GM18526 (cell line): ENCODE data around the gene ADGRV1.

Experiments used
- POLR2A ChIP-seq: IDR thresholded peaks from 3 replicates; pipeline ENCODE4 v1.6.1; 2011; ENCODE audit not compliant: insufficient read length; ENCODE audit errors: extremely low read depth

Gene ADGRV1

GRCh38 chr5:90916947-90917800 lies 358.6 kb downstream of the ADGRV1 start:
- no peak for TF ChIP-seq POLR2A

- no peak for TF ChIP-seq POLR2A
Observed at GRCh38 chr5:90917928-90918668, 359.5 kb downstream of the ADGRV1 start.

GRCh38 chr5:90921418-90921973 lies 362.9 kb downstream of the ADGRV1 start:
- no peak for TF ChIP-seq POLR2A

DNA sequence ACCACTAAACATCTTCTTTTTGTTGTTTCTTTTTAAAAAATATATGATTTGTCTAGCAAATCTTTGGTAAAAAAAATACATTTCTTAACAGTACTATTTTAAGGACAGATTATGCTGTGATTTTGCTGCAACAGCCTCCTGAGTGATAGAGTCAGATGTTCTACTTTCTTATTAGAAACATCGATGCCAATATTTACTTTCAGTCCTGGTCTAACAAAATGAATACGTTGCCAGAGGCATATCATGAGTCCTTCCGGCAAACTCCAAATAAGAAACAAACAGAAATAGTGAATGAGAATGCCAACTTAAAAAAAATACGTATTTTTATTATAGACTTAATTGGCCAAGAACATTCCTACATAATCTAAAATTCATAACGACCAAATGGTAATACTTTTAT lies 371.5 kb downstream of the ADGRV1 start:
- no peak for TF ChIP-seq POLR2A

DNA sequence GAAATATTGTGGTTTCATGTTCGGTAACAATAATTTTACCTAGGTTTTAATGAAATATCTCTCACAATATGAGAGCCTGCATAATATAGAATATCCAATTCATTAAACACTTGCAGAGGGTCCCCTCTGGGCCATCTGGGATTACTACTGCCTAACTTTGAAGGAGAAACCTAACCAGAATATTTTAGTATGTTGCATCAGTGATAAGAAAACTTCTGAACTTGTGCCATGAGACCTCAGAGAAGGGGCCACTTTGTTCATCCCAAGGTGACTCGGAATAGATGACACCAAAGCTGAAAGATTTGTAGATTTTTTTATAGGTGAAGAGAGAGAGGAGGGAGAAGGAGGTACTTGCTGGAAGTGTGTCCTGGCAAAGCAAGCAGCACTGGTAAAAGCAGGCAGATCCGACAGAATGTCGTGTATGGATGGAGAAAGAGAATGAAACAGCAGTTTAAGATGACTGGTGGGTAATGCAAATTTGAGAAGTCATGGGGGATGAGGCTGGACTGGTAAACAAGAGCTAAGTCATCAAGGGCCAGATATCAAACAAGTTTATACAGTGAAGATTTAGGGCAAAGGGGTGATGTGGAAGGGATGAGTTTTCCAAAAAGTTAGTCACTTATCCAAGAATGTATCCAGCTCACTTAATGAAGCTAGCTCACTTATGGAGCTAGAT lies 372.3 kb downstream of the ADGRV1 start:
- TF ChIP-seq POLR2A = no peak

GRCh38 chr5:90932052-90932699 lies 373.6 kb downstream of the ADGRV1 start:
- TF ChIP-seq POLR2A = no peak

DNA sequence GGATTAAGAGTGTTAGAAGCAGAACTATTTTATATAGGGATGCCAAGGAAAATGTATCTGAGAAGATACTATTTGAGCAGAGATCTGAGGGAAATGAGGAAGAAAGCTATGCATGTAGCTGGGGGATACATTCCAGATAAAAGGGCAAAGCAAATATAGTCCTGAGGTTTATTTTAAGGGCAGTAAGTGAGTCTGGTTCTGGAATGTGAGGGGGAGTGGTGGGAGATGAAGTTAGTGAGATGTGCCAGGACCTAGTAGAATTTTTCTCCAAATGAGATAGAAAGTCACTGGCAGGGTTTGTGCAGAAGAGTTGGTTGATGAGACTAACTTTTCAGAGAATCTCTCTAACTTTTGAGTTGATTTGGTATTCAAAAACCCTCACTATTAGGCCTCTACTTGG lies 374.7 kb downstream of the ADGRV1 start:
- no peak for TF ChIP-seq POLR2A

DNA sequence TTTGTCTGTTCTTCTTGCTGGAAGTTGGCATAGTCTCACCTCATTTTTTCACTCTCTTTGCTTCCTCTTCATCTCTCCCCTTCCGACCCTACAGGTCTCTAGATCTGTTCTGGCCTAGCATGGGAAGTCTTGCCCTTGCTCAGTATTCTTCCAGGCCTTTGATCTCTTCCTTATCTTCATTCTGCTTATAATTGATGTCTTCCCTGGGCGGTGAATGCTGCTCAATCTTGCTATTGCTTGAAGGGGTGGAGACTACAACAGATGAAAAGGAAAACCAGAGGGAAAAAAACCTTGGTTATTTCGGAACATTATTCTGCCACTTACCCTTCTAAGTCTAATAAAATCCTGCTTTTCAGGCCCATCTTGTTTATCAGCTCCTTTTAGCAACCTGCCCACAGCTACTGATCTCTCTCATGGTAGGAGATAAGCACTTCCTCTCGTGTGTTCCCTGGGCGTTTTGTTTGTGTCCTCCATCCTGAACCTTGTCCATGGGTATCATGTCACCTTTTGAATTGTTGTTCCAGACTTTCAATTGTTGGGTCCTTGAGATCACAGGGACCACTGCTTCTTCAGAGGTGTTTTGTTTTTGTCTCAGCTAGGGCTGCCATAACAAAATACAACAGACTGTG lies 375.6 kb downstream of the ADGRV1 start:
- TF ChIP-seq POLR2A = no peak

DNA sequence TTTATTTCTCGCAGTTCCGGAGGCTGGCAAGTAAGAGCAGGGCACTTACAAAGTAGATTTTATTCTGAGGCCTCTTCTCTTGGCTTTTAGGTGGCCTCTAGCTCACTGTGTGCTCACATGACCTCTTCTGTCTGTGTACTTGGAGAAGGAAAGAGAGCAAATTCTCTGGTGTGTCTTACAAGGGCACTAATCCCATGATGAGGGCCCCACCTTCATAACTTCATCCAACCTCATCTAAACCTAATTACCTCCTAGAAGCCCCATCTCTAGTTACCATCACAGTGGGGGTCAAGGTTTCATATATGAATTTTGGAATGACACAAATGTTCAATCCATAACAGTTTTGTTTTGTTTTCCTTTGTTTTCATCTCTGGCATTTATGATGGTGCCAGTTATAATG lies 376.1 kb downstream of the ADGRV1 start:
- no peak for TF ChIP-seq POLR2A

DNA sequence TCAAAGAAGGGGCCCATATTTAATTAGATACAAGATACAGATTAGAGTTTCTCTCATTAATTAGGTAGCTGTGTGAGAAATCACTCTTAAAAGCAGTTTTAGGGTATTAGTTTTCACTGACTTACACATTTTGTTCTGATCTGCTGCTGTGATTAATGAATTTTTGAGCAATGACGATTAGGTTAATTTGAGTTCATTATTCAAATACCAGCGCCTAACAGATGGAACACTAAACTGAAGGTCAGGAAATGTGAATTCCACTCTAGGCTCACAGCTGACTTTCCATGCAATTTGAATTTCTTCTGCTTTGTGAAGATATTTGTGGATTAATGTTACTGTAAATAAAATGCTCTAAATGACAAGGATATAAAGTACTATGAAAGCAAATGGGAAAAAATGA lies 380.6 kb downstream of the ADGRV1 start:
- no peak for TF ChIP-seq POLR2A

DNA sequence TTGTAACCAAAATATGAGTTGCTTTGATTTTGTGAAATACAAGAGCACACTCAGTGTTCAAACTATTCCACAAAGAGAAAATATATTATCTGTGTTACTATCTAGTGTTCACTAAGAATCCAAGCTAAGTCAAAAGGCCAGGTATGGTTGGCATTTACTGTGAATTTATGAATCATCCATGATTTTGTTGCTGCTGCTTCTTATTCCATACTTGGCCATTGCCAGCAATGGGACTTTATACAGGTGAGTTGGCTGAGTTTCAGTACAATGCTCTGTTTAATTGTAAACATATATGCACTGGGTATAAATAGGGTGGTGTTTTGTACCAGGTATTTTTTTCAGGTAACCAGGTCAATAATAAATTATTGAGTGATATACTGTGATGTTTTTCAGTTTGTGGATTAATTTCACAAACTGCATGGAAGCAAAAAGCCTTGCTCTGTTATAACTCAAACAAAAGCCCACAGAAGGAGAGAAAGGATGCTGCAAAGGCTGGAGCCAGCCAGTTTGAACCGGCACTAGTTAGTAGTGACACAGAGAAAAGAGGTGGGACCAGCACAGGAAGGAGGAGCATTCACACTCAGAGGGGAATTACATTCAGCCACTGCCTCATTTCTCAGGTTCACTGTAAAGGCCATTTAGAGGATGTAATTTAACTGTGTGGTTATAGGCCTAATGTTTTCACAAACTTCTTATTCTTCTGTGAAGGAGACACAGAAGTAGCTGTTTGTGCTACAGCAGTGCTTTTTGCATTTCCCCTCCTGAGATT lies 381.8 kb downstream of the ADGRV1 start:
- no peak for TF ChIP-seq POLR2A

DNA sequence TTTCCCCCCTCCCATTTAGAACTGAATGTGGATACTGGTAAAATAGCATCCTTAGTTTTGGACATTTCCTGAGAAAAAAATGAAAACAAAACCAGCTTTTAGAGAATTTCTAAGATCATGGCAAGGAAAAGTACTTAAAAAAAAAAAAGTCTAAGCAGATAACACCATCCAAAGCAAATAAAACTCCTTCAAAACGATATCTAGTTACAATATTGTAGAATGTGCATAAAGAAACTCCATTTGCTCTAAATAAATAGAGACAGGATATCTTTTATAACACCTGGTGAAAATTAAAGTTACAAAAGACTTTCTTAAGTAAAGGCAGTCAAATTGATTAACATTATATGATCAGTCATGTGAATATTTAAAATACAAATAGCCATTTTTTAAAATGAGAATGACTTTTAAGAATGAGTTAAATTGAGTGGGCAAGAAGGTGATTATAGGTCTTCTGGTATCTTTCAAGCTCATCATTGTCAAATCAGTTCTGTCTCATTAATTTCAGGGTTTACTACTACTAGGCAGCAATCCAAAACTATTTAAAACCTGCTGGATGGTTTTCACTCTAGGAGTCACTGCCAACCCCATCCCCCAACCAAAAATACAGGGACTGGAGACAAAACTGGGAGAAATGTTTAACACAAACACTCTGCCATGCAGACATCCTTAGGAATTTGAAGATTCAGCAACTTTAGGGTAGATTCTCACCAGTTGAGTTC lies 382.6 kb downstream of the ADGRV1 start:
- TF ChIP-seq POLR2A = no peak

DNA sequence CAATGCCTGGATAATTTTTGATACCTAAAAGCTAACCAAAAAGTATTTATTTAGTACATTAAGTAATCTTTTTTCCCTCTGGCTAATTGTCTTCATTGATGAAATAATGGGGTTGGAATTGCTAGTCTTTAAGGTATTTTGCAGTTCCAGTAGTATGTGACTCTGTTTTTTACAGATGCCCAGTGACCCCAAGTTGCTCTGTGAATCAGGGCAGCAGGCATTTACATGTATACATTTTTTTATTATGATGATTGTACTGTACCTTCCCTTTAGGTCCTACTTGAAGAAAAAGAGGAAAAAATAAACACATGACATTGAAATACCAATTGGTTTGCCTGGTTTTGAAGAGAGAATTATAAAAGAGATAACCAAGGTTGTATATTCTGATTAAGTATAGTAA lies 385.5 kb downstream of the ADGRV1 start:
- TF ChIP-seq POLR2A = no peak

GRCh38 chr5:90947667-90948066 lies 389.1 kb downstream of the ADGRV1 start:
- no peak for TF ChIP-seq POLR2A

DNA sequence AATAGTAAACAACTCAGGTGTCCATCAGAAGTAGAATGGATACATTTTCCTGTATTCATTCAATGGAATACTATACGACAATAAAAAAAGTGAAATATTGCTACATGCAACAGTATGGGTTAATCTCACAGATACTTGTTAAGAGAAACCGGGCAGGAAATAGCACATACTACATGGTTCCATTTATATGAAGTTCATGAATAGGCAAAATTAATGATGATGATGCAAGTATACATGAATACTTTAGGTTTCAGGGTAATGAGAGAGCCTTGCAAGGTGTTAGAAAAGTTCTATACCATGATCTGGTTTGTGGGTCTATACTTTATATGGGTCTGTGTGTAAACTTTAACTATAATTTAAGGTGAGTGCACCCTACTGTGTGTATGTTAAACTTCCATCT lies 390.4 kb downstream of the ADGRV1 start:
- no peak for TF ChIP-seq POLR2A
